Measurements from ENCODE around the gene IAPP.

Gene IAPP

GRCh38 chr12:21372602-21373001 lies at the start of gene IAPP:
Gene IAPP (plus strand): TSS chr12:21372902. CDS start chr12:21373352, 450 bp downstream.
- H3K4me3 ChIP-seq (ENCODE audit: low read depth, low read length): no peak within 1 kb of the TSS
- no peak for DNase-seq (ENCODE audit: low read depth)
- TF ChIP-seq, protein P1, sequence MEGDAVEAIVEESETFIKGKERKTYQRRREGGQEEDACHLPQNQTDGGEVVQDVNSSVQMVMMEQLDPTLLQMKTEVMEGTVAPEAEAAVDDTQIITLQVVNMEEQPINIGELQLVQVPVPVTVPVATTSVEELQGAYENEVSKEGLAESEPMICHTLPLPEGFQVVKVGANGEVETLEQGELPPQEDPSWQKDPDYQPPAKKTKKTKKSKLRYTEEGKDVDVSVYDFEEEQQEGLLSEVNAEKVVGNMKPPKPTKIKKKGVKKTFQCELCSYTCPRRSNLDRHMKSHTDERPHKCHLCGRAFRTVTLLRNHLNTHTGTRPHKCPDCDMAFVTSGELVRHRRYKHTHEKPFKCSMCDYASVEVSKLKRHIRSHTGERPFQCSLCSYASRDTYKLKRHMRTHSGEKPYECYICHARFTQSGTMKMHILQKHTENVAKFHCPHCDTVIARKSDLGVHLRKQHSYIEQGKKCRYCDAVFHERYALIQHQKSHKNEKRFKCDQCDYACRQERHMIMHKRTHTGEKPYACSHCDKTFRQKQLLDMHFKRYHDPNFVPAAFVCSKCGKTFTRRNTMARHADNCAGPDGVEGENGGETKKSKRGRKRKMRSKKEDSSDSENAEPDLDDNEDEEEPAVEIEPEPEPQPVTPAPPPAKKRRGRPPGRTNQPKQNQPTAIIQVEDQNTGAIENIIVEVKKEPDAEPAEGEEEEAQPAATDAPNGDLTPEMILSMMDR (IDR thresholded peaks at IDR 0.05; ENCODE audit: low read depth, low read length, missing control alignments): no peak
- in situ Hi-C loops (cut with HindIII; ENCODE audit: low sequenced_read_pairs): no loop called here

GRCh38 chr12:21323736-21324135 lies 49.0 kb upstream of the IAPP start:
- TF ChIP-seq, protein P1 (IDR thresholded peaks at IDR 0.05; ENCODE audit: low read depth, low read length, missing control alignments): no peak
- H3K4me3 ChIP-seq (ENCODE audit: low read depth, low read length): no peak overlapping the region
- no peak for DNase-seq (ENCODE audit: low read depth)
- in situ Hi-C loops (cut with HindIII; ENCODE audit: low sequenced_read_pairs): no loop called here

DNA sequence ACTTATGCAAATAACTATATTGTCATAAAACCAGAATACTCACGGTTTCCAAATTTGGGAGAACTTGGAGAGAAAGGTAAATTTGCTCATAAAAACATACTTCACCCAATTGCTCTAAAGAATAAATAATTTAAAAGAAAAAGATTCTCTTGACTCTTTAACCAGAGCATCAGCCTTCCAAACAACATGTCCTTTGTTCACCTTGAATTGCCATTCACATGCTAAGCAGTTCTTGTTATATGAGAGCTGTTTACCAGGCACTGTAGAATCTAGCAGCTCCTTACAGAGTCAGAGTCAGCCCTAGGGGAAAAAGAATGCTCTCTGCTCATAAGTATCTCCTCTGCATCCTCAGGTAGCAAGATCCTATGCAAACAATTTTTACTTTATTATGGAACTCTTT lies 48.2 kb upstream of the IAPP start:
- in situ Hi-C loops (cut with HindIII; ENCODE audit: low sequenced_read_pairs): no loop called here

GRCh38 chr12:21328578-21328977 lies 44.1 kb upstream of the IAPP start:
- in situ Hi-C loops (cut with HindIII; ENCODE audit: low sequenced_read_pairs): no loop called here
- H3K4me3 ChIP-seq (ENCODE audit: low read depth, low read length): no peak overlapping the region
- TF ChIP-seq, protein P1 (IDR thresholded peaks at IDR 0.05; ENCODE audit: low read depth, low read length, missing control alignments): no peak
- DNase-seq (ENCODE audit: low read depth): no peak

More for the DNA sequence above, 48.2 kb upstream of the IAPP start:
- no peak for DNase-seq (ENCODE audit: low read depth)
- no peak overlapping the region for H3K4me3 ChIP-seq (ENCODE audit: low read depth, low read length)
- TF ChIP-seq, protein P1 (IDR thresholded peaks at IDR 0.05; ENCODE audit: low read depth, low read length, missing control alignments): no peak

GRCh38 chr12:21330682-21331253 lies 41.9 kb upstream of the IAPP start:
- TF ChIP-seq, protein P1 (IDR thresholded peaks at IDR 0.05; ENCODE audit: low read depth, low read length, missing control alignments): no peak
- in situ Hi-C loops (cut with HindIII; ENCODE audit: low sequenced_read_pairs): no loop called here
- no peak overlapping the region for H3K4me3 ChIP-seq (ENCODE audit: low read depth, low read length)
- DNase-seq (ENCODE audit: low read depth): no peak

GRCh38 chr12:21334771-21335325 lies 37.9 kb upstream of the IAPP start, which contains the start of gene SLCO1A2:
Gene SLCO1A2 (minus strand): TSS chr12:21334917. CDS start chr12:21334647, 270 bp downstream.
- H3K4me3 ChIP-seq (ENCODE audit: low read depth, low read length): no peak within 1 kb of the TSS
- TF ChIP-seq, protein P1 (IDR thresholded peaks at IDR 0.05; ENCODE audit: low read depth, low read length, missing control alignments): no peak
- no peak for DNase-seq (ENCODE audit: low read depth)
- in situ Hi-C loops (cut with HindIII; ENCODE audit: low sequenced_read_pairs): no loop called here

All from astrocyte of the cerebellum (primary cell).